ENCODE results near the gene RLF. TPM values are rescaled to one million over a fixed set of nuclear protein-coding genes. Genes with fewer than 3 reads are reported as not detected.
"Not testable (repeated sequence)": the region's sequence is repeated elsewhere in the genome, so short reads cannot be mapped to it uniquely, and the experiment has no call there.

The RLF gene
- total RNA-seq, 1 donor from 2014 or later, result 14.0 TPM

- TF ChIP-seq, protein P1, sequence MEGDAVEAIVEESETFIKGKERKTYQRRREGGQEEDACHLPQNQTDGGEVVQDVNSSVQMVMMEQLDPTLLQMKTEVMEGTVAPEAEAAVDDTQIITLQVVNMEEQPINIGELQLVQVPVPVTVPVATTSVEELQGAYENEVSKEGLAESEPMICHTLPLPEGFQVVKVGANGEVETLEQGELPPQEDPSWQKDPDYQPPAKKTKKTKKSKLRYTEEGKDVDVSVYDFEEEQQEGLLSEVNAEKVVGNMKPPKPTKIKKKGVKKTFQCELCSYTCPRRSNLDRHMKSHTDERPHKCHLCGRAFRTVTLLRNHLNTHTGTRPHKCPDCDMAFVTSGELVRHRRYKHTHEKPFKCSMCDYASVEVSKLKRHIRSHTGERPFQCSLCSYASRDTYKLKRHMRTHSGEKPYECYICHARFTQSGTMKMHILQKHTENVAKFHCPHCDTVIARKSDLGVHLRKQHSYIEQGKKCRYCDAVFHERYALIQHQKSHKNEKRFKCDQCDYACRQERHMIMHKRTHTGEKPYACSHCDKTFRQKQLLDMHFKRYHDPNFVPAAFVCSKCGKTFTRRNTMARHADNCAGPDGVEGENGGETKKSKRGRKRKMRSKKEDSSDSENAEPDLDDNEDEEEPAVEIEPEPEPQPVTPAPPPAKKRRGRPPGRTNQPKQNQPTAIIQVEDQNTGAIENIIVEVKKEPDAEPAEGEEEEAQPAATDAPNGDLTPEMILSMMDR (IDR thresholded peaks at IDR 0.05), result peak; percentile 19
- Mint-ChIP-seq H3K9me3 (ENCODE audit: unreplicated experiment) (no peaks in the 10 kb centered on the region), H3K4me3 (ENCODE audit: unreplicated experiment) (no peak overlapping the region), H3K36me3 (ENCODE audit: unreplicated experiment) (peaks cover 26% of the 10 kb centered on the region), H3K27ac (ENCODE audit: unreplicated experiment) (no peak overlapping the region), H3K27me3 (ENCODE audit: unreplicated experiment) (no peaks in the 10 kb centered on the region), H3K4me1 (ENCODE audit: unreplicated experiment) (peaks cover 4% of the 10 kb centered on the region)
- DNase-seq (ENCODE audit: extremely low spot score, unreplicated experiment), result no peak
Measured at GRCh38 chr1:40197656-40198055, 36.5 kb downstream of the RLF start.

DNA sequence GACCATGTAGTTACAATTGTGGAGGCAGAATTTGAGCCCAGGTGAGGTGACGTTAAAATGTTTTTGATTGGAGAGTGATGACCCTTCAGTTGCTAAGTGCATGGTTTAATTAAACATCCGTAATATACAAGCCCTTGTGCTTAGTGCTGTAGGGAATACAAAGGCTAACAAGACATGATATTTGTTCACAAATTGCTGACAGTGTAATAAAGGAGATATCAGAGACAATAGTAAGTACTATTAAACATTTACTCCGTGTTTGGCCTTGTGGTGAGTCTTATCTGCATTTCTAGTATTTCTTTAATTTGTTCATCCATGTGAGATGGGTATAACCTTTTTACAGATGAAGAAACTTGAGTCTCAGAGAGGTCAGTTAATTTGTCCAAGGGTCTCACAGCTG is 37.9 kb downstream of the RLF start:
- Mint-ChIP-seq H3K4me1 (ENCODE audit: unreplicated experiment) (peaks cover 4% of the 10 kb centered on the region), H3K27ac (ENCODE audit: unreplicated experiment) (no peak overlapping the region), H3K9me3 (ENCODE audit: unreplicated experiment) (no peaks in the 10 kb centered on the region), H3K27me3 (ENCODE audit: unreplicated experiment) (no peaks in the 10 kb centered on the region), H3K4me3 (ENCODE audit: unreplicated experiment) (no peak overlapping the region), H3K36me3 (ENCODE audit: unreplicated experiment) (peaks cover 27% of the 10 kb centered on the region)
- TF ChIP-seq, protein P1 (IDR thresholded peaks at IDR 0.05), result no peak
- DNase-seq (ENCODE audit: extremely low spot score, unreplicated experiment), result no peak

- H3K27ac Mint-ChIP-seq (ENCODE audit: unreplicated experiment), result no peak overlapping the region
- DNase-seq (ENCODE audit: extremely low spot score, unreplicated experiment), result no peak
- H3K27me3 Mint-ChIP-seq (ENCODE audit: unreplicated experiment), result no peaks in the 10 kb centered on the region
- H3K9me3 Mint-ChIP-seq (ENCODE audit: unreplicated experiment), result no peaks in the 10 kb centered on the region
- no peak overlapping the region for H3K4me3 Mint-ChIP-seq (ENCODE audit: unreplicated experiment)
- TF ChIP-seq, protein P1 (IDR thresholded peaks at IDR 0.05), result no peak
- H3K4me1 Mint-ChIP-seq (ENCODE audit: unreplicated experiment), result peaks cover 4% of the 10 kb centered on the region
- peaks cover 23% of the 10 kb centered on the region for H3K36me3 Mint-ChIP-seq (ENCODE audit: unreplicated experiment)
Measured at GRCh38 chr1:40204856-40205255, 43.7 kb downstream of the RLF start.

DNA sequence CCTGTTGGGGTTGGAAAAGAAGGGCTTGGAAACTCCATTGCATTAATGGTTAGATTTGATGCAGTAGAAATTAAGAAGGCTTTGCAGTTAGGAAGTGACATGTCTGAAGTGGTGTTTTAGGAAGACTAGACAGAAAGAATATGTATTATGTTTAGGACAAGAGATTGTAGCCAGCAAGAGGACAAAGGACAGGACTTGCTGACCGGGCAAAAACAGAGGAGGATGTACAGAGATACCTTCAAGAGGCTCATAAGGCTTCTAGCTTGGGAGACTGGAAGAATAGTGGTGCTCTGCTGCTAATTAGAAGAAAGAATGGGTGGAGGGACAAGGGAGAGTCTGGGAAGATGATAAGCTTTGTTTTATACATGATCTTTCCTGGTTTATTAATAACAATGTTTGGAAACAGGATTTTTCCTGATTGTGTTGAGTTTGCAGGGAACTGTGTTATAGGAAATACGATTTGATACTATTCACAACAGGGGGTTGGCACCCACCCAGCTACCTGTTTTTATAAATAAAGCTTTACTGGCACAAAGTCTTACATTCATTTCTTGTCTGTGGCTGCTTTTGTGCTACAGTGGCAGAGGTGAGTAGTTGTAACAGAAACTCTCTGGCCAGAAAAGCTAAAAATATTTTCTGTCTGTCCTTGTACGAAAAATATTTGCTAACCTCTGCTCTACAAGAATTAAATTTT is 49.5 kb downstream of the RLF start:
- Mint-ChIP-seq H3K4me3 (ENCODE audit: unreplicated experiment) (no peak overlapping the region), H3K9me3 (ENCODE audit: unreplicated experiment) (no peaks in the 10 kb centered on the region), H3K4me1 (ENCODE audit: unreplicated experiment) (no peaks in the 10 kb centered on the region), H3K27ac (ENCODE audit: unreplicated experiment) (peak overlapping the region; percentile 9), H3K27me3 (ENCODE audit: unreplicated experiment) (no peaks in the 10 kb centered on the region), H3K36me3 (ENCODE audit: unreplicated experiment) (peaks cover 21% of the 10 kb centered on the region)
- DNase-seq (ENCODE audit: extremely low spot score, unreplicated experiment), result no peak
- TF ChIP-seq, protein P1 (IDR thresholded peaks at IDR 0.05), result no peak

- Mint-ChIP-seq H3K4me1 (ENCODE audit: unreplicated experiment) (no peaks in the 10 kb centered on the region), H3K9me3 (ENCODE audit: unreplicated experiment) (no peaks in the 10 kb centered on the region), H3K4me3 (ENCODE audit: unreplicated experiment) (no peak overlapping the region), H3K27ac (ENCODE audit: unreplicated experiment) (no peak overlapping the region), H3K36me3 (ENCODE audit: unreplicated experiment) (peaks cover 4% of the 10 kb centered on the region), H3K27me3 (ENCODE audit: unreplicated experiment) (no peaks in the 10 kb centered on the region)
- TF ChIP-seq, protein P1 (IDR thresholded peaks at IDR 0.05), result no peak
- DNase-seq (ENCODE audit: extremely low spot score, unreplicated experiment), result no peak
Measured at GRCh38 chr1:40218333-40218732, 57.1 kb downstream of the RLF start.

DNA sequence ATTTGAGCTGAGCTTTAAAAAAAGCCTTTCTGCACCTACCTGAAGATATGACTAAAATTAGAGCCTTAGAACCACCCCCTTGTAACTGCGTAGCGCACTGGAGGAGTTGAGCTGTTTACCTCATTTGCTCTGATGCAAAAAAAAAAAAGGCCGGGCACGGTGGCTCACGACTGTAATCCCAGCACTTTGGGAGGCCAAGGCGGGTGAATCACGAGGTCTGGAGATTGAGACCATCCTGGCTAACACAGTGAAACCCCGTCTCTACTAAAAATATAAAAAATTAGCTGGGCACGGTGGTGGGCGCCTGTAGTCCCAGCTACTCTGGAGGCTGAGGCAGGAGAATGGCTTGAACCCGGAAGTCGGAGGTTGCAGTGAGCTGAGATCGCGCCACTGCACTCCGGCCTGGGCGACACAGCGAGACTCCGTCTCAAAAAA is 60.3 kb downstream of the RLF start:
- H3K27me3 Mint-ChIP-seq (ENCODE audit: unreplicated experiment); DNase-seq (ENCODE audit: extremely low spot score, unreplicated experiment); H3K4me1 Mint-ChIP-seq (ENCODE audit: unreplicated experiment); H3K4me3 Mint-ChIP-seq (ENCODE audit: unreplicated experiment); H3K9me3 Mint-ChIP-seq (ENCODE audit: unreplicated experiment); H3K27ac Mint-ChIP-seq (ENCODE audit: unreplicated experiment); H3K36me3 Mint-ChIP-seq (ENCODE audit: unreplicated experiment): not testable (repeated sequence)

All from osteocyte (in vitro differentiated cells).